HepG2 (cell line): ENCODE measurements around the gene ARHGEF3. TPM values are rescaled to one million over a fixed set of nuclear protein-coding genes. Genes with fewer than 3 reads are reported as not detected.

Experiments
- ATAD3A ChIP-seq: sonication (generic); formaldehyde crosslinking; IDR thresholded peaks from 2 replicates; pipeline ENCODE4 v1.4.0; 2020; ENCODE audit warnings: missing genetic modification reagents
- ATRX ChIP-seq: sonication (generic); formaldehyde crosslinking; IDR thresholded peaks from 2 replicates; pipeline ENCODE4 v1.4.0; 2020; ENCODE audit warnings: missing genetic modification reagents, borderline replicate concordance
- BCL6 ChIP-seq: IDR thresholded peaks from 2 replicates; pipeline ENCODE4 v1.6.1; 2016; ENCODE audit warnings: missing genetic modification reagents, missing compliant biosample characterization
- CEBPB ChIP-seq: IDR thresholded peaks from 2 replicates; pipeline ENCODE4 v1.6.1; 2011; ENCODE audit warnings: low read depth, low read length, improper control_type of control experiment, borderline replicate concordance
- JDP2 ChIP-seq: sonication (generic); formaldehyde crosslinking; IDR thresholded peaks from 2 replicates; pipeline ENCODE4 v1.8.1; 2022; ENCODE audit warnings: missing genetic modification reagents, borderline replicate concordance
- JUN ChIP-seq: sonication (generic); formaldehyde crosslinking; IDR thresholded peaks from 2 replicates; pipeline ENCODE4 v1.4.0; 2020; ENCODE audit warnings: mild to moderate bottlenecking, missing genetic modification reagents
- NFE2 ChIP-seq: sonication (generic); formaldehyde crosslinking; IDR thresholded peaks from 2 replicates; pipeline ENCODE4 v1.4.0; 2020; ENCODE audit warnings: missing genetic modification reagents
- NFIC ChIP-seq: IDR thresholded peaks from 2 replicates; pipeline ENCODE4 v1.6.1; 2012; ENCODE audit warnings: mild to moderate bottlenecking, low read length, inconsistent platforms
- NONO ChIP-seq, 2 experiments: fragments of 450-650 bp in 1 of 2; sonication (generic) in 1 of 2; formaldehyde crosslinking in 1 of 2; IDR thresholded peaks in 1 of 2; conservative IDR thresholded peaks in 1 of 2; 2 replicates each; pipeline versions ENCODE4 v1.6.1 to v1.8.0; 2017 to 2022; ENCODE audit warnings: mild to moderate bottlenecking in 1 of 2, missing genetic modification reagents in 1 of 2, moderate library complexity in 1 of 2
- POLR2AphosphoS2 ChIP-seq: IDR thresholded peaks from 2 replicates; pipeline ENCODE4 v1.6.1; 2011; ENCODE audit warnings: low read depth, low read length, improper control_type of control experiment
- RBM39 ChIP-seq: fragments of 200-400 bp; formaldehyde crosslinking; IDR thresholded peaks from one replicate; pipeline ENCODE4 v1.6.1; 2018; ENCODE audit warnings: antibody characterized with exemption, mild to moderate bottlenecking, low read depth, low read length; ENCODE audit not compliant: poor library complexity, severe bottlenecking
- SKI ChIP-seq: fragments of 450-650 bp; IDR thresholded peaks from one replicate; pipeline ENCODE4 v1.6.1; 2018; ENCODE audit warnings: mild to moderate bottlenecking; ENCODE audit not compliant: partially characterized antibody
- TCF7 ChIP-seq: sonication (generic); IDR thresholded peaks from 2 replicates; pipeline ENCODE4 v1.6.1; 2016; ENCODE audit warnings: antibody characterized with exemption, low read depth
- ZNF546 ChIP-seq: sonication (generic); formaldehyde crosslinking; conservative IDR thresholded peaks from 2 replicates; pipeline ENCODE4 v1.8.1; 2023; ENCODE audit warnings: mild to moderate bottlenecking, missing genetic modification reagents
- ZNF660 ChIP-seq: sonication (generic); formaldehyde crosslinking; IDR thresholded peaks from 2 replicates; pipeline ENCODE4 v1.5.1; 2020; ENCODE audit warnings: mild to moderate bottlenecking, low read depth, missing genetic modification reagents, borderline replicate concordance
- ZNF713 ChIP-seq: sonication (generic); formaldehyde crosslinking; IDR thresholded peaks from 2 replicates; pipeline ENCODE4 v1.4.0; 2020; ENCODE audit warnings: mild to moderate bottlenecking, missing genetic modification reagents
- polyA plus RNA-seq, 8 experiments: library from polyadenylated mRNA; depleted of rRNA in 3 of 8; stranded (reverse) in 7 of 8; unstranded in 1 of 8; fragments of >200 nt; fragmentation: Illumina TruSeq in 4 of 8; extraction: Trizol in 4 of 8; gene quantifications; 2 replicates each; pipeline versions ENCODE4 v1.2.1 to v1.2.3, GENCODE V29; 2011 to 2016; ENCODE audit warnings: low read depth in 4 of 8, missing spikeins in 1 of 8, mixed read lengths in 1 of 8; ENCODE audit not compliant: insufficient read depth in 1 of 8
- total RNA-seq, 5 experiments: library from RNA; depleted of rRNA; stranded (reverse); fragments of >200 nt; fragmentation: Illumina TruSeq; extraction: Trizol; gene quantifications; 2 replicates each; pipeline ENCODE4 v1.2.3, GENCODE V29; 2016; ENCODE audit warnings: low read depth in 1 of 5
- TF ChIP-seq, protein P1 (sequence below), 2 experiments: sonication (generic) in 1 of 2; formaldehyde crosslinking in 1 of 2; IDR thresholded peaks; 2 replicates each; pipeline versions ENCODE4 v1.4.0 to v1.6.1; 2016 to 2020; ENCODE audit warnings: borderline replicate concordance in 1 of 2, low read depth in 1 of 2, mild to moderate bottlenecking in 1 of 2, missing genetic modification reagents in 1 of 2
- TF ChIP-seq, protein P2 (sequence below): sonication (generic); formaldehyde crosslinking; IDR thresholded peaks from 2 replicates; pipeline ENCODE4 v1.8.1; 2023; ENCODE audit warnings: mild to moderate bottlenecking, missing genetic modification reagents, borderline replicate concordance
- TF ChIP-seq, protein P3 (sequence below): sonication (generic); formaldehyde crosslinking; IDR thresholded peaks from 2 replicates; pipeline ENCODE4 v1.4.0; 2020; ENCODE audit warnings: missing genetic modification reagents, mild to moderate bottlenecking, borderline replicate concordance

Gene ARHGEF3
- total and polyA plus RNA-seq, 2 of the 13 experiments (the other 11 are each of a cell fraction or from before 2014, with no cell fraction given) = 14.8 to 23.1 TPM

DNA sequence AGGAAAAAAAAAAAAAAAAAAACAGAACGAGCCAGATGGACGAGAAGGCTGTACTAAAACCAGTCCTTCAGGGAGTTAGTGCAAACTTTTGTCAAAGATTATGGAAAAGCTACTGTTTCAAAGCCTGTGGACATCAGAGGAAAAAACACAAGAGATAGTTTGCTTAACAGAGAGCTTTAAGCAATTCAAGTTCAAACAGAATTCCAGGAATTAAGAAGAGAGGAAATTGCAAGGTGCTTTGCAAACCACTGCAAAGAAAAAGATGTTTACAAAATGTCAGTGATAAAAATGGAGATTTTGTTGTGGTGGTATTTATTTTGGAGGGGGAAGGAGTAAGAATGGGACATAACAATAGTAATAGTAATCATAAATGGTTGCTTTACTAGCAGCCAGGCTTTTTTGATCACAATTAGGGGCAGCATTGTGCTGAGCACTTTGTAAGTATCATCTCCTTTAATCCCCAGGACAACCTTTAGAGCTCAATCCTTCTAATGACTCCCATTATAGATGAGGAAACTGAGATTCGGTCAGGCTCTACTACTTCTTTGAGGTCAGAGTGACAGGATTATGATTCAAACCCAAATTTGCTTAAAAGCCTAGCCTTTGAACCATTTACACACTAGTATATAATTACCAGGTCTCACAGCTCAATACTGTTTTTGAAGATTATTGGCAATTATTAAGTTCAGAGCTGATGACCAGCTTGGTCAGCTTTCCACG is 22.4 kb upstream of the ARHGEF3 start (continued):
- no peak for TF ChIP-seq NONO (IDR thresholded peaks at IDR 0.05)
- TF ChIP-seq NONO (CRISPR knock-in tag; conservative IDR thresholded peaks at IDR 0.05) = no peak
- no peak for TF ChIP-seq ZNF546 (CRISPR knock-in tag)
- TF ChIP-seq, protein P1, sequence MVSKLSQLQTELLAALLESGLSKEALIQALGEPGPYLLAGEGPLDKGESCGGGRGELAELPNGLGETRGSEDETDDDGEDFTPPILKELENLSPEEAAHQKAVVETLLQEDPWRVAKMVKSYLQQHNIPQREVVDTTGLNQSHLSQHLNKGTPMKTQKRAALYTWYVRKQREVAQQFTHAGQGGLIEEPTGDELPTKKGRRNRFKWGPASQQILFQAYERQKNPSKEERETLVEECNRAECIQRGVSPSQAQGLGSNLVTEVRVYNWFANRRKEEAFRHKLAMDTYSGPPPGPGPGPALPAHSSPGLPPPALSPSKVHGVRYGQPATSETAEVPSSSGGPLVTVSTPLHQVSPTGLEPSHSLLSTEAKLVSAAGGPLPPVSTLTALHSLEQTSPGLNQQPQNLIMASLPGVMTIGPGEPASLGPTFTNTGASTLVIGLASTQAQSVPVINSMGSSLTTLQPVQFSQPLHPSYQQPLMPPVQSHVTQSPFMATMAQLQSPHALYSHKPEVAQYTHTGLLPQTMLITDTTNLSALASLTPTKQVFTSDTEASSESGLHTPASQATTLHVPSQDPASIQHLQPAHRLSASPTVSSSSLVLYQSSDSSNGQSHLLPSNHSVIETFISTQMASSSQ (IDR thresholded peaks at IDR 0.05; ENCODE audit: low read depth) = no peak
- TF ChIP-seq, protein P1 (CRISPR knock-in tag; IDR thresholded peaks at IDR 0.05; ENCODE audit: borderline replicate concordance) = peak; percentile 29; the same call in 1 of the 2 replicates
- TF ChIP-seq JUN (CRISPR knock-in tag) = no peak
- TF ChIP-seq NFE2 (CRISPR knock-in tag) = no peak
- TF ChIP-seq TCF7 = peak; percentile 72
- TF ChIP-seq NFIC = 0 out of 2 replicates have a peak, but pooled peaks have one; percentile 59
- peak; percentile 96 for TF ChIP-seq BCL6 (CRISPR knock-in tag)
- no peak for TF ChIP-seq POLR2AphosphoS2
- TF ChIP-seq ATRX (CRISPR knock-in tag) = no peak
- TF ChIP-seq SKI = no peak
- TF ChIP-seq ZNF660 = no peak
- TF ChIP-seq, protein P2, sequence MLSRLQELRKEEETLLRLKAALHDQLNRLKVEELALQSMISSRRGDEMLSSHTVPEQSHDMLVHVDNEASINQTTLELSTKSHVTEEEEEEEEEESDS (CRISPR knock-in tag) = no peak
- TF ChIP-seq RBM39 = no peak
- no peak for TF ChIP-seq JDP2
- no peak for TF ChIP-seq ATAD3A
- TF ChIP-seq CEBPB = no peak
- TF ChIP-seq, protein P3, sequence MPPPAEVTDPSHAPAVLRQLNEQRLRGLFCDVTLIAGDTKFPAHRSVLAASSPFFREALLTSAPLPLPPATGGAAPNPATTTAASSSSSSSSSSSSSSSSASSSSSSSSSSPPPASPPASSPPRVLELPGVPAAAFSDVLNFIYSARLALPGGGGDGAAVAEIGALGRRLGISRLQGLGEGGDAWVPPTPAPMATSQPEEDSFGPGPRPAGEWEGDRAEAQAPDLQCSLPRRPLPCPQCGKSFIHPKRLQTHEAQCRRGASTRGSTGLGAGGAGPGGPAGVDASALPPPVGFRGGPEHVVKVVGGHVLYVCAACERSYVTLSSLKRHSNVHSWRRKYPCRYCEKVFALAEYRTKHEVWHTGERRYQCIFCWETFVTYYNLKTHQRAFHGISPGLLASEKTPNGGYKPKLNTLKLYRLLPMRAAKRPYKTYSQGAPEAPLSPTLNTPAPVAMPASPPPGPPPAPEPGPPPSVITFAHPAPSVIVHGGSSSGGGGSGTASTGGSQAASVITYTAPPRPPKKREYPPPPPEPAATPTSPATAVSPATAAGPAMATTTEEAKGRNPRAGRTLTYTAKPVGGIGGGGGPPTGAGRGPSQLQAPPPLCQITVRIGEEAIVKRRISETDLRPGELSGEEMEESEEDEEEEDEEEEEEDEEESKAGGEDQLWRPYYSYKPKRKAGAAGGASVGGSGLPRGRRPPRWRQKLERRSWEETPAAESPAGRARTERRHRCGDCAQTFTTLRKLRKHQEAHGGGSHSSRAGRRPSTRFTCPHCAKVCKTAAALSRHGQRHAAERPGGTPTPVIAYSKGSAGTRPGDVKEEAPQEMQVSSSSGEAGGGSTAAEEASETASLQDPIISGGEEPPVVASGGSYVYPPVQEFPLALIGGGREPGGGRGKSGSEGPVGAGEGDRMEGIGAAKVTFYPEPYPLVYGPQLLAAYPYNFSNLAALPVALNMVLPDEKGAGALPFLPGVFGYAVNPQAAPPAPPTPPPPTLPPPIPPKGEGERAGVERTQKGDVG (CRISPR knock-in tag) = no peak
- TF ChIP-seq ZNF713 (CRISPR knock-in tag) = no peak
